ENCODE measurements around the gene PTP4A2. TPM values are rescaled to one million over a fixed set of nuclear protein-coding genes. Genes with fewer than 3 reads are reported as not detected.
"Not testable (repeated sequence)": the region's sequence is repeated elsewhere in the genome, so short reads cannot be mapped to it uniquely, and the experiment has no call there.

PTP4A2 gene
- total and polyA plus RNA-seq, 2 experiments from 2014 or later: 300 to 354 TPM

DNA sequence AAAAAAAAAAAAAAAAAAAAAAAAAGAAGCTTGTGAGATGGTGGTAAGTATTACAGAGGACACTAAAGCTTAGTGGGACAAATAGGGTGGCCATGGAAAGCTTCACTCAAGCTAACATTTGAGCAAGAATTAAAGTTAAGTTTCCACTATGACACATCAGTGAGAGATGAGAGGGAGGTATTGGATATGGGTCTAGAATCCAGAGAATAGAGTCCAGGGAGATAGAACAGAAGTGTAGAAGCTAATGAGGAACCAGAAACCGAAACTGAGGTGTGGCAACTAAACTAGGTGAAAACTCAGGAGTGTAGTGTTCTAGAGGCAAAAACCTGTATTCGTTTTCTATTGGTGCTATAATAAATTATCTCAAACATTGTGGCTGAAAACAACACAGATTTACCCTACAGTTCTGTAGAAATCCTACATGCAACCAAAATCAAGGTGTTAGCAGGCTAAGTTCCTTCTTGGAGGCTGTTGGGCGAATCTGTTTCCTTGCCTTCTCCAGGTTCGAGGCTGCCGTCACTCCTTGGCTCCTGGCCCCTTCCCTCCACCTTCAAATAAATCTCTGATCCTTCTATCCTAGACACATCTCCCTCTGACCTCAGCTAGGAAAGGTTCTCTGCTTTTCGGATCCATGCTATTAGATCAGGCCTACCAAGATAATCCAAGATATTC lies 36.2 kb downstream of the PTP4A2 start:
- Histone ChIP-seq H3K27ac (no peak overlapping the region), H2AFZ (no peak overlapping the region), H3K79me2 (no peaks in the 10 kb centered on the region), H3K4me2 (no peak overlapping the region), H3K27me3 (no peaks in the 10 kb centered on the region), H3K36me3 (replicated peaks; ENCODE audit: insufficient read depth, low read depth) (peaks cover 5% of the 10 kb centered on the region), H3K9me3 (ENCODE audit: low read depth) (no peaks in the 10 kb centered on the region), H3K9me2 (replicated peaks; ENCODE audit: insufficient read depth) (no peaks in the 10 kb centered on the region), H4K20me1 (ENCODE audit: insufficient read depth, poor library complexity, severe bottlenecking) (no peaks in the 10 kb centered on the region), H3K4me1 (ENCODE audit: insufficient read depth) (no peaks in the 10 kb centered on the region), H3K4me3 (no peak overlapping the region)
- TF ChIP-seq, protein P1, sequence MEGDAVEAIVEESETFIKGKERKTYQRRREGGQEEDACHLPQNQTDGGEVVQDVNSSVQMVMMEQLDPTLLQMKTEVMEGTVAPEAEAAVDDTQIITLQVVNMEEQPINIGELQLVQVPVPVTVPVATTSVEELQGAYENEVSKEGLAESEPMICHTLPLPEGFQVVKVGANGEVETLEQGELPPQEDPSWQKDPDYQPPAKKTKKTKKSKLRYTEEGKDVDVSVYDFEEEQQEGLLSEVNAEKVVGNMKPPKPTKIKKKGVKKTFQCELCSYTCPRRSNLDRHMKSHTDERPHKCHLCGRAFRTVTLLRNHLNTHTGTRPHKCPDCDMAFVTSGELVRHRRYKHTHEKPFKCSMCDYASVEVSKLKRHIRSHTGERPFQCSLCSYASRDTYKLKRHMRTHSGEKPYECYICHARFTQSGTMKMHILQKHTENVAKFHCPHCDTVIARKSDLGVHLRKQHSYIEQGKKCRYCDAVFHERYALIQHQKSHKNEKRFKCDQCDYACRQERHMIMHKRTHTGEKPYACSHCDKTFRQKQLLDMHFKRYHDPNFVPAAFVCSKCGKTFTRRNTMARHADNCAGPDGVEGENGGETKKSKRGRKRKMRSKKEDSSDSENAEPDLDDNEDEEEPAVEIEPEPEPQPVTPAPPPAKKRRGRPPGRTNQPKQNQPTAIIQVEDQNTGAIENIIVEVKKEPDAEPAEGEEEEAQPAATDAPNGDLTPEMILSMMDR (IDR thresholded peaks at IDR 0.05; ENCODE audit: poor library complexity): no peak
- TF ChIP-seq EZH2phosphoT487 (IDR thresholded peaks at IDR 0.05; ENCODE audit: low read depth, severe bottlenecking, unreplicated experiment): no peak
- no peak for TF ChIP-seq EZH2 (IDR thresholded peaks at IDR 0.05; ENCODE audit: borderline replicate concordance)
- 96% methylated on average over 6 of the region's 6 CpGs for WGBS (ENCODE audit: low lambda C conversion rate, missing lambda C conversion rate)
- DNase-seq (ENCODE audit: low spot score): no peak

DNA sequence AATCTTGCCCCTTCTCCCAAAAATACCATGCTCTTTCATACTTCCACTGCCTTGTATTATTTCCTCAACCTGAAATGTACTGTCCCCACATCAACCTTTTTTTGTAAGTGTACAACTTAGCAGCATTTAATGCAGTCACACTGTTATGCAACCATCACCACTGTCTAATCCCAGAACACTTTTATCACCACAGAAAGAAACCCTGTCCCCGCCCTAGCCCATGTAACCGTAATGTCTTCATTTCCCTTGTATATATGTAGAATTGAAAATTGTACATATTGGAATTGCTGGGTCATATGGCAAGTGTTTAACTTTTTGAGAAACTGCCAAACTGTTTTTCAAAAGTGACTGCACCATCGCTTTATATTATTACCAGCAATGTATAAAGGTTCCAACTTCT lies 37.4 kb downstream of the PTP4A2 start:
- DNase-seq (ENCODE audit: low spot score): no peak
- TF ChIP-seq, protein P1 (IDR thresholded peaks at IDR 0.05; ENCODE audit: poor library complexity): no peak
- TF ChIP-seq EZH2 (IDR thresholded peaks at IDR 0.05; ENCODE audit: borderline replicate concordance): no peak
- TF ChIP-seq EZH2phosphoT487 (IDR thresholded peaks at IDR 0.05; ENCODE audit: low read depth, severe bottlenecking, unreplicated experiment): no peak
- Histone ChIP-seq H3K4me2 (no peak overlapping the region), H3K4me3 (no peak overlapping the region), H3K36me3 (replicated peaks; ENCODE audit: insufficient read depth, low read depth) (peaks cover 4% of the 10 kb centered on the region), H3K79me2 (no peaks in the 10 kb centered on the region), H4K20me1 (ENCODE audit: insufficient read depth, poor library complexity, severe bottlenecking) (no peaks in the 10 kb centered on the region), H2AFZ (no peak overlapping the region), H3K27ac (no peak overlapping the region), H3K9me3 (ENCODE audit: low read depth) (no peaks in the 10 kb centered on the region), H3K27me3 (no peaks in the 10 kb centered on the region), H3K4me1 (ENCODE audit: insufficient read depth) (no peaks in the 10 kb centered on the region), H3K9me2 (replicated peaks; ENCODE audit: insufficient read depth) (no peaks in the 10 kb centered on the region)
- WGBS (ENCODE audit: low lambda C conversion rate, missing lambda C conversion rate): 91% methylated on average over 3 of the region's 3 CpGs

DNA sequence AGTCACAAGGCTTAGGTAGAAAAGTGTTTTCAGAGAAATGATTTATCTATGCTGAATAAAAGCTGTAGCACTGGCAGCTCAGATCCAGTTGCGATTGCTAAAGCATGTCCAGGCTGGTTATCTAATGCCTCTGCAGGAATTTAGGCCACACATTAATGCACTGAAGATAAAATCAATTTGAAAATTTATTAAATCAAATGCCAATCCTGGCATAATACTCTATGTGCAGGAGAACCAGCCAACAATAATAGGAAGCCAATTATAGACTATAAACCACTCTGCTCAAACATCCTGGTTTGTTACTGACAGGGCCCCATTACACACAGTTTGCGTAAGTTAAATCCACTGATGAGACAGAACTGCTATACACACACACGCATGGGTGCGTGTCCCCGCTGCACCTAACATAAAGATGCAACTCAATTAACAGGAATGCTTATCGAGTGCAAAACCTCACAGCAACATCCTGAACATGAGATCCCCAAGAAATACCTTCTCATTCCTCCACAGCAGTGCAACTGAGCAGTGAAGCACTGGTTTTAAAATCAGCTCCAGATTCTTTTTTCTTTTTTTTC lies 40.6 kb downstream of the PTP4A2 start:
- H2AFZ ChIP-seq: no peak overlapping the region
- H3K79me2 ChIP-seq: no peaks in the 10 kb centered on the region
- no peak for TF ChIP-seq EZH2 (IDR thresholded peaks at IDR 0.05; ENCODE audit: borderline replicate concordance)
- no peak for TF ChIP-seq EZH2phosphoT487 (IDR thresholded peaks at IDR 0.05; ENCODE audit: low read depth, severe bottlenecking, unreplicated experiment)
- TF ChIP-seq, protein P1 (IDR thresholded peaks at IDR 0.05; ENCODE audit: poor library complexity): no peak
- no peak overlapping the region for H3K4me3 ChIP-seq
- no peaks in the 10 kb centered on the region for H3K9me3 ChIP-seq (ENCODE audit: low read depth)
- no peaks in the 10 kb centered on the region for H3K27me3 ChIP-seq
- no peaks in the 10 kb centered on the region for H3K9me2 ChIP-seq (replicated peaks; ENCODE audit: insufficient read depth)
- WGBS (ENCODE audit: low lambda C conversion rate, missing lambda C conversion rate): 77% methylated on average over 6 of the region's 6 CpGs
- H3K36me3 ChIP-seq (replicated peaks; ENCODE audit: insufficient read depth, low read depth): no peaks in the 10 kb centered on the region
- no peaks in the 10 kb centered on the region for H3K4me1 ChIP-seq (ENCODE audit: insufficient read depth)
- no peak overlapping the region for H3K4me2 ChIP-seq
- no peak for DNase-seq (ENCODE audit: low spot score)
- no peak overlapping the region for H3K27ac ChIP-seq
- no peaks in the 10 kb centered on the region for H4K20me1 ChIP-seq (ENCODE audit: insufficient read depth, poor library complexity, severe bottlenecking)

- H3K4me2 ChIP-seq; H3K4me1 ChIP-seq (ENCODE audit: insufficient read depth); H3K36me3 ChIP-seq (replicated peaks; ENCODE audit: insufficient read depth, low read depth); H3K79me2 ChIP-seq; H2AFZ ChIP-seq; H3K9me3 ChIP-seq (ENCODE audit: low read depth); H3K27me3 ChIP-seq; H4K20me1 ChIP-seq (ENCODE audit: insufficient read depth, poor library complexity, severe bottlenecking); H3K27ac ChIP-seq; DNase-seq (ENCODE audit: low spot score); H3K4me3 ChIP-seq; H3K9me2 ChIP-seq (replicated peaks; ENCODE audit: insufficient read depth): not testable (repeated sequence)
- 98% methylated on average over 2 of the region's 2 CpGs for WGBS (ENCODE audit: low lambda C conversion rate, missing lambda C conversion rate)
Observed at GRCh38 chr1:31895474-31896198, 42.5 kb downstream of the PTP4A2 start.
